HEK293 (cell line): Measurements from ENCODE around the gene RNF144B.

Experiments used
- CTCF ChIA-PET: fragments of 350-600 bp; formaldehyde crosslinking; extraction: SDS; loops from one replicate; lab custom pipeline; 2021; ENCODE audit warnings: antibody characterized with exemption; lab: Yijun Ruan, JAX
- POLR2A ChIA-PET: fragments of 300-600 bp; formaldehyde crosslinking; extraction: SDS; loops from one replicate; lab custom pipeline; 2020; ENCODE audit warnings: antibody characterized with exemption, inconsistent platforms; lab: Yijun Ruan, JAX
- H3K27ac ChIP-seq: fragments of 200-500 bp; sonication (Bioruptor generic); 2 replicates; pipeline ENCODE4 v1.5.1; 2014; ENCODE audit warnings: low read depth, low read length, control low read depth, inconsistent platforms; ENCODE audit errors: extremely low read depth
- H3K36me3 ChIP-seq, 2 experiments: fragments of 200-500 bp in 1 of 2; sonication (Bioruptor generic) in 1 of 2; 1 replicate in 1 of 2; 2 replicates in 1 of 2; pipeline ENCODE4 v1.5.1; 2014 to 2017; ENCODE audit warnings: inconsistent platforms in 2 of 2, low read length in 2 of 2; ENCODE audit not compliant: control insufficient read depth in 2 of 2, insufficient read depth in 1 of 2
- H3K4me1 ChIP-seq: fragments of 200-500 bp; sonication (Bioruptor generic); 2 replicates; pipeline ENCODE4 v1.5.1; 2014; ENCODE audit warnings: mild to moderate bottlenecking, low read length, inconsistent platforms; ENCODE audit not compliant: control insufficient read depth, insufficient read depth
- H3K4me3 ChIP-seq: 2 replicates; pipeline ENCODE4 v1.5.1; 2011; ENCODE audit warnings: low read depth, mild to moderate bottlenecking, control low read depth, low read length, moderate library complexity
- H3K9me3 ChIP-seq: fragments of 200-500 bp; sonication (Bioruptor generic); 2 replicates; pipeline ENCODE4 v1.5.1; 2014; ENCODE audit warnings: low read depth, low read length, inconsistent platforms; ENCODE audit not compliant: control insufficient read depth, insufficient read depth
- BCL11A ChIP-seq: fragments of 450-650 bp; formaldehyde crosslinking; IDR thresholded peaks from 2 replicates; pipeline ENCODE4 v1.5.1; 2016; ENCODE audit warnings: low read depth, missing biosample characterization, missing genetic modification characterization
- FEZF1 ChIP-seq: fragments of 450-650 bp; formaldehyde crosslinking; IDR thresholded peaks from 2 replicates; pipeline ENCODE4 v1.5.1; 2016; ENCODE audit warnings: missing biosample characterization, missing genetic modification characterization
- HOXC10 ChIP-seq: sonication (generic); formaldehyde crosslinking; IDR thresholded peaks from 2 replicates; pipeline ENCODE4 v1.8.1; 2023; ENCODE audit warnings: mild to moderate bottlenecking, missing genetic modification reagents
- IKZF3 ChIP-seq: fragments of 450-650 bp; IDR thresholded peaks from 2 replicates; pipeline ENCODE4 v1.5.0; 2018; ENCODE audit warnings: missing biosample characterization, mild to moderate bottlenecking, missing genetic modification characterization, moderate library complexity
- KLF8 ChIP-seq: fragments of 450-650 bp; formaldehyde crosslinking; IDR thresholded peaks from 2 replicates; pipeline ENCODE4 v1.5.1; 2016; ENCODE audit warnings: missing biosample characterization, missing genetic modification characterization
- KLF9 ChIP-seq: fragments of 450-650 bp; formaldehyde crosslinking; IDR thresholded peaks from 2 replicates; pipeline ENCODE4 v1.5.1; 2016; ENCODE audit warnings: missing biosample characterization, missing genetic modification characterization, low read depth
- SCRT1 ChIP-seq: fragments of 450-650 bp; formaldehyde crosslinking; IDR thresholded peaks from 2 replicates; pipeline ENCODE4 v1.5.1; 2016; ENCODE audit warnings: missing biosample characterization, missing genetic modification characterization, borderline replicate concordance
- SETDB1 ChIP-seq: IDR thresholded peaks from one replicate; pipeline ENCODE4 v1.6.1; 2017; ENCODE audit warnings: mild to moderate bottlenecking, low read length, moderate library complexity, mixed read lengths; ENCODE audit not compliant: insufficient read length
- SP2 ChIP-seq: fragments of 450-650 bp; formaldehyde crosslinking; IDR thresholded peaks from 2 replicates; pipeline ENCODE4 v1.5.1; 2016; ENCODE audit warnings: missing biosample characterization, missing genetic modification characterization
- ZEB2 ChIP-seq: fragments of 450-650 bp; formaldehyde crosslinking; IDR thresholded peaks from 2 replicates; pipeline ENCODE4 v1.5.1; 2016; ENCODE audit warnings: missing biosample characterization, missing genetic modification characterization
- ZFP37 ChIP-seq: fragments of 450-650 bp; formaldehyde crosslinking; IDR thresholded peaks from 2 replicates; pipeline ENCODE4 v1.5.1; 2016; ENCODE audit warnings: missing biosample characterization, missing genetic modification characterization
- ZNF114 ChIP-seq: fragments of 450-650 bp; formaldehyde crosslinking; IDR thresholded peaks from 2 replicates; pipeline ENCODE4 v1.5.0; 2017; ENCODE audit warnings: missing biosample characterization, missing genetic modification characterization
- ZNF121 ChIP-seq: fragments of 450-650 bp; formaldehyde crosslinking; IDR thresholded peaks from 2 replicates; pipeline ENCODE4 v1.5.1; 2016; ENCODE audit warnings: missing biosample characterization, missing genetic modification characterization
- ZNF132 ChIP-seq: fragments of 450-650 bp; formaldehyde crosslinking; IDR thresholded peaks from 2 replicates; pipeline ENCODE4 v1.5.1; 2017; ENCODE audit warnings: missing biosample characterization, missing genetic modification characterization, borderline replicate concordance
- ZNF133 ChIP-seq: fragments of 450-650 bp; formaldehyde crosslinking; IDR thresholded peaks from 2 replicates; pipeline ENCODE4 v1.5.1; 2016; ENCODE audit warnings: missing biosample characterization, missing genetic modification characterization
- ZNF16 ChIP-seq: fragments of 450-650 bp; formaldehyde crosslinking; IDR thresholded peaks from 2 replicates; pipeline ENCODE4 v1.5.1; 2016; ENCODE audit warnings: low read depth, missing biosample characterization, missing genetic modification characterization
- ZNF214 ChIP-seq: fragments of 450-650 bp; formaldehyde crosslinking; IDR thresholded peaks from 2 replicates; pipeline ENCODE4 v1.5.1; 2017; ENCODE audit warnings: missing biosample characterization, mild to moderate bottlenecking, missing genetic modification characterization, borderline replicate concordance
- ZNF223 ChIP-seq: fragments of 450-650 bp; formaldehyde crosslinking; IDR thresholded peaks from 2 replicates; pipeline ENCODE4 v1.5.1; 2016; ENCODE audit warnings: missing biosample characterization, missing genetic modification characterization
- ZNF544 ChIP-seq: fragments of 450-650 bp; formaldehyde crosslinking; IDR thresholded peaks from 2 replicates; pipeline ENCODE4 v1.5.0; 2017; ENCODE audit warnings: missing biosample characterization, missing genetic modification characterization
- ZNF548 ChIP-seq: fragments of 450-650 bp; formaldehyde crosslinking; IDR thresholded peaks from 2 replicates; pipeline ENCODE4 v1.5.1; 2016; ENCODE audit warnings: missing biosample characterization, missing genetic modification characterization
- ZNF561 ChIP-seq: fragments of 450-650 bp; IDR thresholded peaks from 2 replicates; pipeline ENCODE4 v1.5.1; 2018; ENCODE audit warnings: missing biosample characterization, missing genetic modification characterization, borderline replicate concordance
- ZNF621 ChIP-seq: fragments of 450-650 bp; formaldehyde crosslinking; IDR thresholded peaks from 2 replicates; pipeline ENCODE4 v1.5.1; 2017; ENCODE audit warnings: missing biosample characterization, missing genetic modification characterization
- ZNF626 ChIP-seq: fragments of 450-650 bp; sonication (Bioruptor Pico); formaldehyde crosslinking; IDR thresholded peaks from 2 replicates; pipeline ENCODE4 v1.5.1; 2018; ENCODE audit warnings: missing biosample characterization, missing genetic modification characterization, inconsistent platforms
- ZNF658 ChIP-seq: fragments of 450-650 bp; formaldehyde crosslinking; IDR thresholded peaks from 2 replicates; pipeline ENCODE4; 2016; ENCODE audit warnings: missing biosample characterization, missing genetic modification characterization
- ZNF777 ChIP-seq: fragments of 450-650 bp; formaldehyde crosslinking; IDR thresholded peaks from 2 replicates; pipeline ENCODE4 v1.5.1; 2017; ENCODE audit warnings: missing biosample characterization, missing genetic modification characterization, borderline replicate concordance
- ZNF785 ChIP-seq: fragments of 450-650 bp; formaldehyde crosslinking; IDR thresholded peaks from 2 replicates; pipeline ENCODE4 v1.5.1; 2016; ENCODE audit warnings: missing biosample characterization, missing genetic modification characterization
- TF ChIP-seq, protein P1 (sequence below): fragments of 450-650 bp; formaldehyde crosslinking; IDR thresholded peaks from 2 replicates; pipeline ENCODE4 v1.5.1; 2016; ENCODE audit warnings: missing biosample characterization, missing genetic modification characterization

The RNF144B gene

DNA sequence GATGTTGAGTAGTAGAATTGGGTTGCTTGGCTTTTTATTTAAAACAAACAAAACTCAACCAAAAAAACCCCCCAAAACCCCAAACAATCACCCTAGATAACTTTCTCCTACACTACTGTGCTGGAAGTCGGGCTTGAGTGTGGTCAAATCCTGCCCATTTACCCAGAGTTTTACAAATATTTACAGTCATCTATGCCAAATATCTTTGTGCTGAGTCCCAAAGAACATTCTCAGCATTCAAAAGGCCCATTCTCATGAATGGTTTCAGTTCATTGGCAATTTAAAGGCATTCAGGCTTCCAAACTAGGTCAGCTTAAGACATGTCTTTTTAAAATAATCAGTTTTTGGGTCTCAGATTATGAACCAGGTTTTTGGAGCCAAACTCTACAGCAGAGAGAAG lies 1.8 kb downstream of the RNF144B start (continued):
- no peak for TF ChIP-seq BCL11A (tag by site-specific recombination)
- TF ChIP-seq ZNF621: no peak
- no peak for TF ChIP-seq ZNF561 (tag by site-specific recombination)
- no peak for TF ChIP-seq ZNF658
- TF ChIP-seq IKZF3 (tag by site-specific recombination): no peak
- no peak for TF ChIP-seq KLF9
- TF ChIP-seq ZNF121 (tag by site-specific recombination): no peak
- TF ChIP-seq ZNF16 (tag by site-specific recombination): no peak

- Histone ChIP-seq H3K9me3 (no peaks in the 10 kb centered on the region), H3K4me1 (peaks cover 3% of the 10 kb centered on the region; the same call in 1 of the 2 replicates), H3K4me3 (no peak overlapping the region)
- no peak for TF ChIP-seq ZFP37 (tag by site-specific recombination)
- no peak for TF ChIP-seq ZNF777 (tag by site-specific recombination)
- no peak for TF ChIP-seq ZNF114 (tag by site-specific recombination)
- TF ChIP-seq ZNF626 (tag by site-specific recombination): no peak
- no peak for TF ChIP-seq ZEB2 (tag by site-specific recombination)
- no peak for TF ChIP-seq ZNF132 (tag by site-specific recombination)
- no peak for TF ChIP-seq SCRT1 (tag by site-specific recombination)
- TF ChIP-seq ZNF544 (tag by site-specific recombination): no peak
- no peak for TF ChIP-seq ZNF223 (tag by site-specific recombination)
- TF ChIP-seq, all 188 proteins: peak for 0
- ChIA-PET CTCF (no interaction called here), POLR2A (no interaction called here)
- Histone ChIP-seq H3K27ac (no peak overlapping the region), H3K36me3 (no peaks in the 10 kb centered on the region)
Observed at GRCh38 chr6:18389479-18389878, 2.3 kb downstream of the RNF144B start.

DNA sequence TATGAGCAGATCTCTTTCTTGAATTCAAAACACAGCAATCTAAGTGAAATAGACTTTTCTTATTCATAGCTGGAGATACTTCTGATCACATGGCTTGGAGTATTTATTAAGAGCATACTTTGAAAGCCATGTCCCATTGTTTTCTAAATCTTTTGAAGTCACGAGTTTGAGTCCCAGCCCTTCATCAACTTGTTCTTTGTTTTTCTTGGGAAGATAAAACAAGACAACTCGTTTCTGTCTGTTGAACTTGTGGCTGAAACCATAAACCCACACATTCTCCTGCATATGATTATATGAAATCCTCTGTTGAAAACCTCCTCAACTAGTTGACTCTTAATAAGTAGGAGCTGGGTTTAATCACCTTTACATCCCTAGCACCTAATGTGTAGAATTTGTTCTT lies 3.3 kb downstream of the RNF144B start:
- Histone ChIP-seq H3K4me1 (peaks cover 3% of the 10 kb centered on the region; the same call in 1 of the 2 replicates), H3K27ac (no peak overlapping the region)
- POLR2A ChIA-PET: no interaction called here

DNA sequence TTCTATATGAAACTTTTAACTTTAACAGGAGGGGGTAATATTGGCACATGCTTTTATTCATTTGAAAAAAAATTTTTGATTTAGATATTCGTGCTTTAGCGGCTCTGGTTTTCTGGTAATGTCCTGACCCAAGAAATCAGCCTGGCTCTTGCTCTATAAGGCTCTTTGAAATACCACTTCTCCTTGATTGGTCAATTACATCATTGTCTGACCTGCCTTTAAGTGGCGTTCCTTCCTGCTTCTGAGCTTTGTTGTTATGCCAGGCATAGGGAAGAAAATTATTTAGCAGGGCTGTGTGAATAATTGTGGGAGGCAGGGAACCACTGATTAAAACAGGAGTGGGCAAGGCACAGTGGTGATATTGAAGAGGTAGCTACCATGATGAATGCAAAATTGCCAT lies 3.9 kb downstream of the RNF144B start:
- TF ChIP-seq ZNF626 (tag by site-specific recombination) (no peak), ZNF114 (tag by site-specific recombination) (no peak), SETDB1 (no peak), FEZF1 (no peak), ZNF658 (no peak), ZNF548 (tag by site-specific recombination) (no peak), ZNF785 (no peak), HOXC10 (CRISPR knock-in tag) (no peak), ZNF214 (tag by site-specific recombination) (no peak), KLF8 (tag by site-specific recombination) (no peak), ZNF133 (tag by site-specific recombination) (no peak), SP2 (tag by site-specific recombination) (no peak)
- Histone ChIP-seq H3K27ac (no peak overlapping the region), H3K36me3 (no peaks in the 10 kb centered on the region), H3K9me3 (no peaks in the 10 kb centered on the region), H3K4me1 (peaks cover 3% of the 10 kb centered on the region; the same call in 1 of the 2 replicates), H3K4me3 (no peak overlapping the region)
- ChIA-PET POLR2A (no interaction called here), CTCF (no interaction called here)

More for the DNA sequence above, 3.3 kb downstream of the RNF144B start:
- Histone ChIP-seq H3K9me3 (no peaks in the 10 kb centered on the region), H3K36me3 (no peaks in the 10 kb centered on the region), H3K4me3 (no peak overlapping the region)
- CTCF ChIA-PET: no interaction called here
- TF ChIP-seq, protein P1, sequence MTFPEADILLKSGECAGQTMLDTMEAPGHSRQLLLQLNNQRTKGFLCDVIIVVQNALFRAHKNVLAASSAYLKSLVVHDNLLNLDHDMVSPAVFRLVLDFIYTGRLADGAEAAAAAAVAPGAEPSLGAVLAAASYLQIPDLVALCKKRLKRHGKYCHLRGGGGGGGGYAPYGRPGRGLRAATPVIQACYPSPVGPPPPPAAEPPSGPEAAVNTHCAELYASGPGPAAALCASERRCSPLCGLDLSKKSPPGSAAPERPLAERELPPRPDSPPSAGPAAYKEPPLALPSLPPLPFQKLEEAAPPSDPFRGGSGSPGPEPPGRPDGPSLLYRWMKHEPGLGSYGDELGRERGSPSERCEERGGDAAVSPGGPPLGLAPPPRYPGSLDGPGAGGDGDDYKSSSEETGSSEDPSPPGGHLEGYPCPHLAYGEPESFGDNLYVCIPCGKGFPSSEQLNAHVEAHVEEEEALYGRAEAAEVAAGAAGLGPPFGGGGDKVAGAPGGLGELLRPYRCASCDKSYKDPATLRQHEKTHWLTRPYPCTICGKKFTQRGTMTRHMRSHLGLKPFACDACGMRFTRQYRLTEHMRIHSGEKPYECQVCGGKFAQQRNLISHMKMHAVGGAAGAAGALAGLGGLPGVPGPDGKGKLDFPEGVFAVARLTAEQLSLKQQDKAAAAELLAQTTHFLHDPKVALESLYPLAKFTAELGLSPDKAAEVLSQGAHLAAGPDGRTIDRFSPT (tag by site-specific recombination): no peak
